GM18520 (cell line): Measurements from ENCODE around the gene MUC15.
"Not testable (repeated sequence)": the region's sequence is repeated elsewhere in the genome, so short reads cannot be mapped to it uniquely, and the experiment has no call there.

ENCODE experiments used
- ATAC-seq: cut with Tn5 transposase; IDR thresholded peaks from one replicate; pipeline ENCODE4 v1.9.1; 2021; ENCODE audit not compliant: unreplicated experiment

The MUC15 gene

GRCh38 chr11:26571861-26572654 lies at the start of gene MUC15:
MUC15 (minus strand) TSS chr11:26572263; CDS start chr11:26567094, 5,169 bp downstream.
- no peak for ATAC-seq

GRCh38 chr11:26621132-26621531 lies 49.1 kb upstream of the MUC15 start:
- ATAC-seq = no peak

GRCh38 chr11:26620282-26621045 lies 48.4 kb upstream of the MUC15 start:
- ATAC-seq = no peak

DNA sequence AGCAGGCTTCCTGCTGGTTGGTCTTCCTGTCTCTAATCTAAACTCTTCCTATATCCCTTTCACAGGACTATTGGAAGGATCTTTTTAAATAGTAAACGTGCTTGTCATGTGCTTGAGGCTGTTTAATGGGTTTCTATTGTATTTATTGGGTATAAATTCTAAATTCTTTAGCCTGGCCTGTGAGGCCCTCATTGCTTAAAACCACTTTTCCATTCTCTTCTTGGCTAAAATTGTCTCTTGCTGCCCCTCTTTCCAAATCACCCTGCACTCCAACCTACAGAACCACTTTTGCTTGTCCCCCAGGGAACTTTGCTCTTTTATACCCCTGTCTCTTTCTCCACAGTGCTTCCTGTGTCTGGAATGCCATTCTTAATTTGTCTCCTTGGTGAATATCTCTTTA lies 46.4 kb upstream of the MUC15 start:
- no peak for ATAC-seq

DNA sequence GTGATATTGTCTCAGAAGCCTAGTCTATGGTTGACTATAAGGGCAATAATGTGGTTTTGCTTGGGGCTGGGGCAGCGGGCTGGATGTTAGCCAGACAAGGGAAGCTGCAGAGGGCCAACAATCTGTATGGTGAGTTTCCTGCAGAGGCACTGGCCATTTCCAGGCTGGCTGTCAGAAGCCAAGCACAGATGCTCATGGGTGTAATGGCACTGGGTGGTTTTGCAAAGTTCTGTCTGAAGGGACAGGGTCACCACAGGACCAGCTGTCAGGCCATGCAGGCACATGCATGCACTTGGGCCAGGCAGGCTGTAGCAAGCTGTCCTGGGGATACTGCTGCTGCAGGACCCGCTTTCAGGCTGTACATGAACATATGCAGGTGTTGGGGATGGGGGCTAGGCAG lies 41.7 kb upstream of the MUC15 start:
- no peak for ATAC-seq

DNA sequence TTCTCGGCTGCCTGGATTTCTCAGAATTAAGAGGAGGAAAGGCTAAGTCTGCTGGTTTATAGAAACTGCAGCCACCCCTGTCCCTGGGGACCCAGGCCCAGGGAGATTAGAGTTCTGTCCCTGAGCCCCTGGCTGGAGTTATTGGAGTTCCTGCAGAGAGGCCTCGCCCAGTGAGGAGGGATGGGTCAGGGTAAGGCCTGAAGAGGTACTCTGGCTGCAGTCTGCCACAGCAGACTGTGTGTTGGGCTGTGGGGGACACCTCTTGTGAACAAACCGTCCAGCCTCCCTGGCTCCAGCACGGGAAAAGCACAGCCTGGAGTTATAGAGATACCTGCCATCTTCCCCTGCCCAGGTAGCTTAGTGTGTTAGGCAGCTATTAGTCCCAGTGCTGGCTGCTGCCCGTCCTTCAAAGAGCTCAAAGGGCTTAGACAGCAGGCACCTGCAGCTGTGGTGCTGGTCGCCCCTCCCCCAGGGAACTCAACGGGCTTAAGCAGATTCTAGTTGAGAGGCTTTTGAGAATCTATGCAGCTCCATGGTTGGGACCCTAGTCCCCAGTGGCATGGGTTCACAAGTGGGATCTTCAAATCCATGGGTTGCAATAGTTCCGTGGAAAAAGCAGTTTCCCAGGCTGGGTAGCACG lies 36.6 kb upstream of the MUC15 start:
- no peak for ATAC-seq

DNA sequence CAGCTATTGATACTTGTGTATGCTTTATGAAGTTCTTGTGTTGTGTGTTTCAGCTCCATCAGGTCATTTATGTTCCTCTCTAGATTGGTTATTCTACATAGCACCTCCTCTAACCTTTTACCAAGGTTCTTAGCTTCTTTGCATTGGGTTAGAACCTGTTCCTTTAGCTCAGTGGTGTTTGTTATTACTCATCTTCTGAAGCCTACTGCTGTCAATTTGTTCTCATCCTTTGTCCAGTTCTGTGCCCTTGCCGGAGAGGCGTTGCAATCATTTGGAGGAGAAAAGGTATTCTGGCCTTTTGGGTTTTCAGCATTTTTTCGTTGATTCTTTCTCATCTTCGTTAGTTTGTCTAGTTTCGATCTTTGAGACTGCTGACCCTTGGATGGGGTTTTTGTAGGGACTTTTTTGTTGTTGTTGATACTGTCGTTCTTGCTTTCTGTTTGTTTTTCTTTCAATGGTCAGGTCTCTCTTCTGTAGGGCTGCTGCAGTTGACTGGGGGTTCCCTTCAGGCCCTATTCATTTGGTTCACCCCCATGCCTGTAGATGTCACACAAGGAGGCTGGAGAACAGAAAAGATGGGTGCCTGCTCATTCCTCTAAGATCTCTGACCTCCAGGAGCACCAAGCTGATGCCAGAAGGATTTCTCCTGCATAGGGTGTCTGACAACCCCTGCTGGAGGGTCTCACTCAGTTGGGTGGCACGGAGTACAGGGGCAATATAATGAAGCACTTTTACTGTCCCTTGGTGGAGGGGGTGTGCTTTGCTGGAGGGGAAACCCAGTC lies 35.9 kb upstream of the MUC15 start:
- ATAC-seq = no peak

DNA sequence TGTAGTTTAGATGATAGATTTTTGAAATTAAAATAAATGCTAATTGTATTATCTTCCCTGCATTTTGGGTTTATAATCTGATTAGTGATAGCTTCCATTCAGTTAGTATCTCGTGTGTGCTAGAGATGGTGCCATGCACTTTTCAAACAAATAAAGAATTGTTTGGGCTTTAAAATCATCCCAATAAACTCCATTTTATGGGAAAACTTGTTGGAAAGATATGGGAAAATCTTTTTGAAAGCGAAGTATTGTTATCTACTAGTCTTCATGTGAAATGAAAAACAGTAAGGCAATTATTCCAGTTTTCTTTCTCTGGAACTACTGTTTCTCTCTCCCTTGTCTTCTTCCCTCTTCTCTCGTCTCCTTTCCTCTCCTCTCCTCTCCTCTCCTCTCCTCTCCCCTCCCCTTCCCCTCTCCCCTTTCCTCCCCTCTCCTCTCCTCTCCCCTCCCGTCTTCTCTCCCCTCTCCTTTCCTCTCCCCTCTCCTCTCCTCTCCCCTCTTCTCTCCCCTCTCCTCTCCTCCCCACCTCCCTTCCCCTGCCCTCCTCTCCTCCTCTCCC lies 27.9 kb upstream of the MUC15 start:
- no peak for ATAC-seq

DNA sequence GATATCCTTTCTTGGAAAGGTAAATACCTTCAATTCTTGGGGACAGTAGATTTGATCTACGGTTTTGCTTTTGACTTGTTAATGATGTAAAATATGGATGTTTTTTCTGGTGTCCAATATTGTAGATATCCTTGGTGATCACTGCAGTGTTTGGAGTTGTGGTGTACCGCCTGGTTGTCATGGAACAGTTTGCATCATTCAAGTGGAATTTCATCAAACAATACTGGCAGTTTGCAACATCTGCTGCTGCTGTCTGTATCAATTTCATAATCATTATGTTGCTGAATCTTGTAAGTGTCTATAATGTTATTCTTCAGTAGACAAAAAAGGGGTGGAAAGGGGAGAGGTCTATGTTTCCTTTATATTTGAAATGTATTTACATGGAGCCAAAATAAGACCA lies 27.4 kb upstream of the MUC15 start:
- ATAC-seq = no peak

- no peak for ATAC-seq
Measured at GRCh38 chr11:26597899-26598298, 25.8 kb upstream of the MUC15 start.

- ATAC-seq = not testable (repeated sequence)
Measured at GRCh38 chr11:26597049-26597689, 25.1 kb upstream of the MUC15 start.

DNA sequence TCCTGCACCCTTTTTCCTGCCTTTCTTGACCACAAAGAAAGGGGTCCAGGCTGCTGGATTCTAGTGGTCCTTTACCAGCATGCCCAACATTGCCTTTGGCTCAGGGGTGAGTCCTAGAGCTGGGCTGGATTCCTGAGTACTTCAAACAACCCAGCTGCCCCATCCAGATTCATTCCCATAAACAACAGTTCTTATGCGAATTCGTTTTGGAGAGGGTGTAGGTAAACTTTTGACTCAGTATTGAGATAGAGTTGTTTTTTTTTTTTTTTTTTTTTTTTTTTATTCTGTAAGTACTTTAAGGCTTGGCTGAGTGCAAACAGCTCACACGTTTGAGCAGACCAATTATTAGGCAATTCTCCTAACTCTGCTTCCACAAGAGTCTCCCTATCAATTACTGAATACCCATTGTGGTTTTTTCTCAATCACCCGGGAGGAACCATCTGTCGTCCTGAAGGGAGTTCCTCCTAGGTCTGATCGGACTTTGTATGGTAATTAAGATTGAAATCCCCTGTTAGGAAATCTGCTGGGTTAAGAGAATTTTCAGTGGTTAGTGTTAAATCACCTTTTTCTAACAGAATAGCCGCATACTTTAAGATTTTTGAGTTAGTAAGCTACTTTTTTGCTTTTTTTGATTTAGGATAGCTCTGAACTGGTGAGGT lies 23.3 kb upstream of the MUC15 start:
- not testable (repeated sequence) for ATAC-seq

GRCh38 chr11:26593691-26594090 lies 21.6 kb upstream of the MUC15 start:
- no peak for ATAC-seq

GRCh38 chr11:26587073-26587472 lies 15.0 kb upstream of the MUC15 start:
- no peak for ATAC-seq

GRCh38 chr11:26584818-26585217 lies 12.8 kb upstream of the MUC15 start:
- no peak for ATAC-seq

GRCh38 chr11:26583550-26583949 lies 11.5 kb upstream of the MUC15 start:
- ATAC-seq = no peak

- ATAC-seq = no peak
Measured at GRCh38 chr11:26580929-26581328, 8.9 kb upstream of the MUC15 start.

- ATAC-seq = no peak
Measured at GRCh38 chr11:26579683-26580082, 7.6 kb upstream of the MUC15 start.

GRCh38 chr11:26578998-26579661 lies 7.1 kb upstream of the MUC15 start:
- ATAC-seq = no peak
